Measurements from ENCODE around the gene SYNE1. TPM values are rescaled to one million over a fixed set of nuclear protein-coding genes. Genes with fewer than 3 reads are reported as not detected.

SYNE1 gene
- total and polyA plus RNA-seq, 4 donors, result 10.2 to 105 (median 24.5) TPM

GRCh38 chr6:152188011-152188410 is 449.2 kb downstream of the SYNE1 start:
- no peak for DNase-seq (ENCODE audit: low spot score)
- WGBS, result 93% methylated on average over 3 of the region's 3 CpGs
- Histone ChIP-seq H3K27me3 (ENCODE audit: control insufficient read depth in 4 of 4, insufficient read depth in 4 of 4, low read length in 3 of 4) (no peaks in the 10 kb centered on the region), H3K4me3 (ENCODE audit: low read depth in 1 of 3, low read length in 3 of 3) (no peak overlapping the region), H3K27ac (ENCODE audit: low read depth in 1 of 2, low read length in 2 of 2) (no peak overlapping the region), H3K9ac (ENCODE audit: low read depth in 1 of 2, low read length in 2 of 2) (no peak overlapping the region), H3K4me1 (ENCODE audit: control insufficient read depth in 4 of 4, insufficient read depth in 4 of 4, low read length in 3 of 4) (no peaks in the 10 kb centered on the region), H3K36me3 (ENCODE audit: control insufficient read depth in 4 of 4, insufficient read depth in 3 of 4, low read depth in 1 of 4, low read length in 3 of 4) (peaks cover 0 to 40% (median 16%) of the 10 kb centered on the region in 4 donors), H3K9me3 (ENCODE audit: control insufficient read depth in 4 of 4, low read length in 3 of 4) (no peaks in the 10 kb centered on the region)
- TF ChIP-seq EGR1 (IDR thresholded peaks at IDR 0.05; ENCODE audit: low read depth in 2 of 2), result no peak
- no peak for TF ChIP-seq ATF3 (IDR thresholded peaks at IDR 0.05)
- no peak for TF ChIP-seq SP1 (IDR thresholded peaks at IDR 0.05)
- TF ChIP-seq MAX (IDR thresholded peaks at IDR 0.05), result no peak
- TF ChIP-seq FOXA2 (IDR thresholded peaks at IDR 0.05), result no peak
- no peak for TF ChIP-seq HNF4G (IDR thresholded peaks at IDR 0.05)
- no peak for TF ChIP-seq JUND (IDR thresholded peaks at IDR 0.05)

GRCh38 chr6:152186840-152187239 is 450.3 kb downstream of the SYNE1 start:
- peaks cover 0 to 37% (median 16%) of the 10 kb centered on the region in 4 donors for H3K36me3 ChIP-seq (ENCODE audit: control insufficient read depth in 4 of 4, insufficient read depth in 3 of 4, low read depth in 1 of 4, low read length in 3 of 4)
- no peak overlapping the region for H3K4me3 ChIP-seq (ENCODE audit: low read depth in 1 of 3, low read length in 3 of 3)
- H3K9me3 ChIP-seq (ENCODE audit: control insufficient read depth in 4 of 4, low read length in 3 of 4), result no peaks in the 10 kb centered on the region
- DNase-seq (ENCODE audit: low spot score), result no peak
- no peaks in the 10 kb centered on the region for H3K27me3 ChIP-seq (ENCODE audit: control insufficient read depth in 4 of 4, insufficient read depth in 4 of 4, low read length in 3 of 4)
- no peaks in the 10 kb centered on the region for H3K4me1 ChIP-seq (ENCODE audit: control insufficient read depth in 4 of 4, insufficient read depth in 4 of 4, low read length in 3 of 4)
- no peak overlapping the region for H3K9ac ChIP-seq (ENCODE audit: low read depth in 1 of 2, low read length in 2 of 2)
- 92% methylated on average over 3 of the region's 3 CpGs for WGBS
- TF ChIP-seq CTCF (IDR thresholded peaks at IDR 0.05; ENCODE audit: low read depth, low read length, missing input control), result no peak
- no peak for TF ChIP-seq RAD21 (IDR thresholded peaks at IDR 0.05)
- no peak for TF ChIP-seq YY1 (IDR thresholded peaks at IDR 0.05)
- no peak for TF ChIP-seq TAF1 (conservative IDR thresholded peaks at IDR 0.05)
- TF ChIP-seq EGR1 (IDR thresholded peaks at IDR 0.05; ENCODE audit: low read depth in 2 of 2), result no peak
- H3K27ac ChIP-seq (ENCODE audit: low read depth in 1 of 2, low read length in 2 of 2), result no peak overlapping the region

GRCh38 chr6:152184917-152185574 is 452.1 kb downstream of the SYNE1 start:
- 79% methylated on average over 6 of the region's 6 CpGs for WGBS
- no peak overlapping the region for H3K9ac ChIP-seq (ENCODE audit: low read depth in 1 of 2, low read length in 2 of 2)
- H3K4me1 ChIP-seq (ENCODE audit: control insufficient read depth in 4 of 4, insufficient read depth in 4 of 4, low read length in 3 of 4), result no peaks in the 10 kb centered on the region
- H3K4me3 ChIP-seq (ENCODE audit: low read depth in 1 of 3, low read length in 3 of 3), result no peak overlapping the region
- peaks cover 1 to 38% (median 17%) of the 10 kb centered on the region in 4 donors for H3K36me3 ChIP-seq (ENCODE audit: control insufficient read depth in 4 of 4, insufficient read depth in 3 of 4, low read depth in 1 of 4, low read length in 3 of 4)
- no peaks in the 10 kb centered on the region for H3K27me3 ChIP-seq (ENCODE audit: control insufficient read depth in 4 of 4, insufficient read depth in 4 of 4, low read length in 3 of 4)
- H3K27ac ChIP-seq (ENCODE audit: low read depth in 1 of 2, low read length in 2 of 2), result no peak overlapping the region
- TF ChIP-seq GABPA (IDR thresholded peaks at IDR 0.05 in 1 of 2, conservative IDR thresholded peaks at IDR 0.05 in 1 of 2), result no peak
- H3K9me3 ChIP-seq (ENCODE audit: control insufficient read depth in 4 of 4, low read length in 3 of 4), result no peaks in the 10 kb centered on the region
- no peak for DNase-seq (ENCODE audit: low spot score)
